Caki2 (cell line): ENCODE results near the gene KRT27. TPM values are rescaled to one million over a fixed set of nuclear protein-coding genes. Genes with fewer than 3 reads are reported as not detected.
"Not testable (repeated sequence)": the region's sequence is repeated elsewhere in the genome, so short reads cannot be mapped to it uniquely, and the experiment has no call there.

Experiments
- DNase-seq: peaks from one replicate; pipeline ENCODE4 v3.0.0-alpha.2; 2015; ENCODE audit warnings: low read depth
- in situ Hi-C: cut with HindIII; loops from 2 replicates; pipeline ENCODE4 v1.10.0; 2016; ENCODE audit warnings: low sequenced_read_pairs, low pct_unique_long_range_greater_than_20kb, mixed read lengths
- total RNA-seq: library from RNA; depleted of rRNA; stranded (reverse); fragments of >200 nt; shearing (Covaris generic); gene quantifications from 2 replicates; pipeline ENCODE4 v1.2.3, GENCODE V29; 2014; ENCODE audit warnings: low replicate concordance

Gene KRT27
- total RNA-seq, 1 experiment from 2014 or later, result not detected

GRCh38 chr17:40814657-40815056 is 32.3 kb upstream of the KRT27 start:
- DNase-seq, in situ Hi-C loops: not testable (repeated sequence)

- no peak for DNase-seq
- in situ Hi-C loops, result no loop called here
These were observed 31.5 kb upstream of the KRT27 start for GRCh38 chr17:40813804-40814203.

GRCh38 chr17:40812639-40813038 is 30.3 kb upstream of the KRT27 start:
- no peak for DNase-seq
- in situ Hi-C loops, result no loop called here

- peak; percentile 88 for DNase-seq
- in situ Hi-C loops, result no loop called here
These were observed 28.1 kb upstream of the KRT27 start for GRCh38 chr17:40810494-40810893.

- in situ Hi-C loops, result no loop called here
- no peak for DNase-seq
These were observed 27.5 kb upstream of the KRT27 start for GRCh38 chr17:40809721-40810421.

- no peak for DNase-seq
- in situ Hi-C loops, result no loop called here
These were observed 23.8 kb upstream of the KRT27 start for GRCh38 chr17:40806131-40806530.

- in situ Hi-C loops, result no loop called here
- peak; percentile 76 for DNase-seq
These were observed 21.3 kb upstream of the KRT27 start for GRCh38 chr17:40803617-40804082.

- DNase-seq, result no peak
- in situ Hi-C loops, result no loop called here
These were observed 18.8 kb upstream of the KRT27 start for GRCh38 chr17:40801157-40801556.

- no peak for DNase-seq
- in situ Hi-C loops, result no loop called here
These were observed 18.0 kb upstream of the KRT27 start for GRCh38 chr17:40800381-40800780.

- DNase-seq, result no peak
- in situ Hi-C loops, result no loop called here
These were observed 17.5 kb upstream of the KRT27 start, which contains the start of gene KRT28 for GRCh38 chr17:40799859-40800258. TSS of gene KRT28 (minus strand) at chr17:40799959. CDS start at chr17:40799893, 66 bp downstream.

GRCh38 chr17:40796846-40797245 is 14.5 kb upstream of the KRT27 start:
- in situ Hi-C loops, result no loop called here

GRCh38 chr17:40795019-40795667 is 12.8 kb upstream of the KRT27 start:
- DNase-seq, result no peak
- in situ Hi-C loops, result no loop called here

More at GRCh38 chr17:40796846-40797245, 14.5 kb upstream of the KRT27 start:
- no peak for DNase-seq

- no peak for DNase-seq
- in situ Hi-C loops, result no loop called here
These were observed 12.1 kb upstream of the KRT27 start for GRCh38 chr17:40794466-40794865.

- no peak for DNase-seq
- in situ Hi-C loops, result no loop called here
These were observed 11.5 kb upstream of the KRT27 start for GRCh38 chr17:40793832-40794231.

- no peak for DNase-seq
- in situ Hi-C loops, result no loop called here
These were observed 9.6 kb upstream of the KRT27 start for GRCh38 chr17:40791787-40792436.

- in situ Hi-C loops, result no loop called here
- no peak for DNase-seq
These were observed 8.8 kb upstream of the KRT27 start for GRCh38 chr17:40791111-40791510.

- in situ Hi-C loops, result no loop called here
- no peak for DNase-seq
These were observed 3.0 kb downstream of the KRT27 start for GRCh38 chr17:40779181-40779909.

GRCh38 chr17:40778461-40778860 is 3.9 kb downstream of the KRT27 start:
- DNase-seq, result no peak
- in situ Hi-C loops, result no loop called here

GRCh38 chr17:40777971-40778370 is 4.4 kb downstream of the KRT27 start:
- in situ Hi-C loops, result no loop called here
- DNase-seq, result no peak
